Measurements from ENCODE around the gene CAMTA2. TPM values are rescaled to one million over a fixed set of nuclear protein-coding genes. Genes with fewer than 3 reads are reported as not detected.
"Not testable (repeated sequence)": the region's sequence is repeated elsewhere in the genome, so short reads cannot be mapped to it uniquely, and the experiment has no call there.

Gene CAMTA2
- polyA plus RNA-seq, 3 donors = 18.9 to 22.5 (median 22.3) TPM

DNA sequence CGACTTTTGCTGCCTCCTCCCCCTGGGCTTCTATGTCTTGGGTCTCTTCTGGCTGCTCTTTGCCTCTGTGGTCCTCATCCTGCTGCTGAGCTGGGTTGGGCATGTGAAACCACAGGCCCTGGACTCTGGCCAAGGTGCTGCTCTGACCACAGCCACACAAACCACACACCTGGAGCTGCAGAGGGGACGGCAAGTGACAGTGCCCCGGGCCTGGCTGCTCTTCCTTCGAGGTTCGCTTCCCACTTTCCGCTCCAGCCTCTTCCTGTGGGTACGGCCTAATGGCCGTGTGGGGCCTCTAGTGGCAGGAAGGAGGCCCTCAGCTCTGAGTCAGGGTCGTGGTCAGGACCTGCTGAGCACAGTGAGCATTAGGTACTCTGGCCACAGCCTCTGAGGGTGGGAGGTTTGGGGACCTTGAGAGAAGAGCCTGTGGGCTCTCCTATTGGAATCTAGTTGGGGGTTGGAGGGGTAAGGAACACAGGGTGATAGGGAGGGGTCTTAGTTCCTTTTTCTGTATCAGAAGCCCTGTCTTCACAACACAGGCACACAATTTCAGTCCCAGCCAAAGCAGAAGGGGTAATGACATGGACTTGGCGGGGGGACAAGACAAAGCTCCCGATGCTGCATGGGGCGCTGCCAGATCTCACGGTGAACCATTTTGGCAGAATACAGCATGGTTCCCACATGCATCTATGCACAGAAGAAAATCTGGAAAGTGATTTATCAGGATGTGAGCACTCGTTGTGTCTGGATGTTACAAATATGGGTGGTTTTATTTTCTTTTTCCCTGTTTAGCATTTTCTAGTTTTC is 53.1 kb downstream of the CAMTA2 start:
- DNase-seq (ENCODE audit: low read depth in 3 of 3, low spot score in 2 of 3) = no peak

DNA sequence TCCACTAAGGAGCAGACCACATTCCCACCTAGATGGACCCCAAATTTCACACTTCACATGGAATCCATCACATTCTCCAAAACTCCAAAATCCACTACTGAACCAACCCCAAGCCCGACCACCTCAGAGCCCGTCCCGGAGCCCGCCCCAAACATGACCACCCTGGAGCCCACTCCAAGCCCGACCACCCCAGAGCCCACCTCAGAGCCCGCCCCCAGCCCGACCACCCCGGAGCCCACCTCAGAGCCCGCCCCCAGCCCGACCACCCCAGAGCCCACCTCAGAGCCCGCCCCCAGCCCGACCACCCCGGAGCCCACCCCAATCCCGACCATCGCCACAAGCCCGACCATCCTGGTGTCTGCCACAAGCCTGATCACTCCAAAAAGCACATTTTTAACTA is 53.8 kb downstream of the CAMTA2 start:
- no peak for DNase-seq (ENCODE audit: low read depth in 3 of 3, low spot score in 2 of 3)

DNA sequence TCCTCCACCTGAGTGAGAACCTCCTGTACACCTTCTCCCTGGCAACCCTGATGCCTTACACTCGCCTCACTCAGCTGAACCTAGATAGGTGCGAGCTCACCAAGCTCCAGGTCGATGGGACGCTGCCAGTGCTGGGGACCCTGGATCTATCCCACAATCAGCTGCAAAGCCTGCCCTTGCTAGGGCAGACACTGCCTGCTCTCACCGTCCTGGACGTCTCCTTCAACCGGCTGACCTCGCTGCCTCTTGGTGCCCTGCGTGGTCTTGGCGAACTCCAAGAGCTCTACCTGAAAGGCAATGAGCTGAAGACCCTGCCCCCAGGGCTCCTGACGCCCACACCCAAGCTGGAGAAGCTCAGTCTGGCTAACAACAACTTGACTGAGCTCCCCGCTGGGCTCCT is 54.7 kb downstream of the CAMTA2 start:
- DNase-seq (ENCODE audit: low read depth in 3 of 3, low spot score in 2 of 3) = no peak

DNA sequence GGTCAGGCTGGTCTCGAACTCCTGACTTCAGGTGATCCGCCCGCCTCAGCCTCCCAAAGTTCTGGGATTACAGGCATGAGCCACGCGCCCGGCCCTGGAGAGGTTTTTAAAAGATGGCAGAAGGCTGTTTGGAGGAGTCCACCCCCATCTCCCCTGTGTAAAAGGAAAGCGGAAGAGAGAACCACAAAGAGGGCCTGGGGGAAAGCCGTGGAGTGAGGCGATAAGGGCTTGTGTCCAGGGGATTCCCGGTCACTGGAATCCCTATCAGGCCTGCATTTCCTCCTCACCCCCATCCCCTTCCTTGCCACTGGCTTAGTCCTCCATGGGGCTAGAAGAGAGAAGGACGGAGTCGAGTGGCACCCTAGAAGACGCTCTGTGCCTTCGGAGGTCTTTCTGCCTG is 55.5 kb downstream of the CAMTA2 start, which contains the start of gene GP1BA:
TSS of gene GP1BA (plus strand) at position 315 of the 400 bp plus-strand sequence. CDS start 328 bp downstream, outside the sequence.
- DNase-seq (ENCODE audit: low read depth in 3 of 3, low spot score in 2 of 3) = no peak

DNA sequence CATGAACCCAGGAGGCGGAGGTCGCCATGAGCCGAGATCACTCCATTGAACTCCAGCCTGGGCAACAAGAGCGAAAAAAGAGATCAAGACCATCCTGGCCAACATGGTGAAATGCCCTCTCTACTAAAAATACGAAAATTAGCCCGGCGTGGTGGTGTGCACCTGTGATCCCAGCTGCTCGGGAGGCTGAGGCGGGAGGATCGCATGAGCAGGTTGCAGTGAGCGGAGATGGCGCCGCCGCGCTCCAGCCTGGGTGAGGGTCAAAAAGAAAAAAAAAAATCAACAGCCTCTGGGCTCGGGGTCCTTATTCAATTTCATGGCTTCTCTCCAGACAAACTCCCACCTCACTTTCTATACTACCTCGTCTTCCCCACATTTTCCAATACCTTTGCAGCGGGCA is 58.6 kb downstream of the CAMTA2 start:
- DNase-seq (ENCODE audit: low read depth in 3 of 3, low spot score in 2 of 3) = no peak

DNA sequence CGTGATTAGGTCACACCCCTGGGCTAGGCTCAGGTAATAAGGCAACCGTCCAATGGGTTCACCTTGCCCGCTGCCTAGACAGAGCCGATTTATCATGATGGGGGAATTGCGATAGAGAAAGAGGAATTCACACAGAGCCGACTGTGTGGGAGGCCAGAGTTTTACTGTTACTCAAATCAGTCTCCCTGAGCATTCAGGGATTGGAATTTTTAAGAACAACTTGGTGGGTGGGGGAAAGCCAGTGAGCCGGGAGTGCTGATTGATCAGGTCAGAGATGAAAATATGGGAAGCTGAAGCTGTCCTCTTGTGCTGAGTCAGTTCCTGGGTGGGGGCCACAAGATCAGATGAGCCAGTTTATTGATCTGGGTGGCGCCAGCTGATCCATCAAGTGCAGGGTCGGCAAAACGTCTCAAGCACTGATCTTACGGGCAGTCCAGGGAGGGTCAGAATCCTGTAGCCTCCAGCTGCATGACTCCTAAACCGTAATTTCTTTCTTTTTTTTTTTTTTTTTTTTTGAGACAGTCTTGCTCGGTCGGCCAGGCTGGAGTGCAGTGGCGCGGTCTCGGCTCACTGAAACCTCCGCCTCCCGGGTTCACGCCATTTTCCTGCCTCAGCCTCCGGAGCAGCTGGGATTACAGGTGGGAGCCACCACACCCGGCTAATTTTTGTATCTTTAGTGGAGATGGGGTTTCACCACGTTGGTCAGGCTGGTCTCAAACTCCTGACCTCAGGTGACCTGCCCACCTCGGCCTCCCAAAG is 60.7 kb downstream of the CAMTA2 start:
- not testable (repeated sequence) for DNase-seq (ENCODE audit: low read depth in 3 of 3, low spot score in 2 of 3)

DNA sequence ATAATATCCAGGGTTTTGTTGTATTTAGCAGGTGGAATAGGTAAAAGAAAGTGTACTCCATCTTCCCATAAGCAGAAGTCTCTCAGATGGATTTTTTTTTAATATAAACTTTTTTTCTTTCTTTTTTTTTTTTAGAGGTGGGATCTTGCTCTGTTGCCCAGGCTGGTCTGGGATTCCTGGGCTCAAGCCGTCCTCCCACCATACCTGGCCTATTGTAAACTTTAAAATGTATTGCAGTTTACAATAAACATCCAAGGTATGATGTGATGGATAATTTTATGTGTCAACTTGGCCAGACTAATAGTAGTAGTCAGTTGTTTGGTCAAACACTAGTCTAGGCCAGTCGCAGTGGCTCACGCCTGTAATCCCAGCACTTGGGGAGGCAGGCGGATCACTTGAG is 66.2 kb downstream of the CAMTA2 start:
- DNase-seq (ENCODE audit: low read depth in 3 of 3, low spot score in 2 of 3) = no peak

DNA sequence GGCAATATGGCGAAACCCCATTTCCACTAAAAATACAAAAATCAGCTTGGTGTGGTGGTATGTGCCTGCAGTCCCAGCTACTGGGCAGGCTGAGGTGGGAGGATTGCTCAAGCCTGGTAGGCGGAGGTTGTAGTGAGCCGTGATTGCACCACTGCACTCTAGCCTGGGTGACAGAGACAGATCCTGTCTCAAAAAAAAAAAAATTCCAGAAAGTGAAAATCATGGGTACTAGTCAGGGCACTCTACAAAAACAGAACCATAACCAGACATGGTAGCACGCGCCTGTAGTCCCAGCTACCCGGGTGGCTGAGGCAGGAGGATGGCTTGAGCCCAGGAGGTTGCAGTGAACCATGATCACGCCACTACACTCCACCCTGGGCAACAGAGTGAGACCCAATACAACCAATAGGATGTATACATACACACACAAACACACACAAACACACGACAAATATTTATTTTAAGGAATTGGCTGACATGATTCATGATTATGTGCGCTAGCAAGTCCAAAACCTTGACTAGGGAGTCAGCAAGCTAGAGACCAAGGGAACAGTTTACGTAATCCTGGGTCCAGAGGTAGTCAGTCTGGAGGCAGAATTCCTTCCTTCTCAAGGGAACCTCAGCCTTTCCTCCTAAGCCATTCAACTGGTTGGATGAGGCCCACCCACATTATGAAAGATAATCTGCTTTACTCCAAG is 67.0 kb downstream of the CAMTA2 start:
- DNase-seq (ENCODE audit: low read depth in 3 of 3, low spot score in 2 of 3) = no peak

DNA sequence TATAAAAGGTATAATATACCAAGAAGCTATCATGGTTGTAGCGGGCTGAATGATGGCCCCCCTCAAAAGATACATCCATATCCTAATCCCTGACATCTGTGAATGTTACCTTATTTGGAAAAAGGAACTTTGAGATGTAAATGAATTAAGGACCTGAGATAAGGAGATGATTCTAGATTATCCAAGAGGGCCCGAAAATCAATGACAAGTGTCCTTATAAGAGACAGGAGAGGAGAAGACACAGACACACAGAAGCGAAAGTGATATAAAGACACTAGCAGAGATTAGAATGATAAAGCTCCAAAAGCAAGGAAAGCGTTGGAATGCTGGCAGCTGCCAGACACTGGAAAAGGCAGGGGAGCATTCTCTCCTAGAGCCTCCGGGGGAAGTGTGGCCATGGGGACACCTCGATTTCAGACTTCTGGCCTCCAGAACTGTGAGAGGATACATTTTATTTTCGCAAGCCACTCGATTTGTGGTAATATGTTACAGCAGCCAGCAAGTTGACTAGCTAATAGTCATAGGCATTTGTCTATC is 67.9 kb downstream of the CAMTA2 start:
- no peak for DNase-seq (ENCODE audit: low read depth in 3 of 3, low spot score in 2 of 3)

Other genes with a start within 250 kb of the CAMTA2 start
- under 1 TPM; 0.42 to 0.54 (median 0.47) TPM for gene ZMYND15, start 247.8 kb downstream of the CAMTA2 start, polyA plus RNA-seq (ENCODE audit: insufficient read length in 3 of 3)
- 10 to 100 TPM; 11.0 to 13.8 (median 11.5) TPM for gene CXCL16, start 247.7 kb downstream of the CAMTA2 start, polyA plus RNA-seq (ENCODE audit: insufficient read length in 3 of 3)
- gene TM4SF5, start 215.8 kb downstream of the CAMTA2 start, polyA plus RNA-seq (ENCODE audit: insufficient read length in 3 of 3) = 1 to 10 TPM in 2 of 3 donors, under 1 TPM in 1; 0.69 to 1.5 (median 1.4) TPM
- gene VMO1, start 201.3 kb downstream of the CAMTA2 start, polyA plus RNA-seq (ENCODE audit: insufficient read length in 3 of 3) = under 1 TPM; 0.33 to 0.61 (median 0.39) TPM
- 1 to 10 TPM; 3.8 to 5.4 (median 4.1) TPM for gene GLTPD2, start 198.7 kb downstream of the CAMTA2 start, polyA plus RNA-seq (ENCODE audit: insufficient read length in 3 of 3)
- gene PSMB6, start 191.5 kb downstream of the CAMTA2 start, polyA plus RNA-seq (ENCODE audit: insufficient read length in 3 of 3) = 100 to 1,000 TPM; 135 to 147 (median 142) TPM
- gene PLD2, start 180.5 kb downstream of the CAMTA2 start, polyA plus RNA-seq (ENCODE audit: insufficient read length in 3 of 3) = 10 to 100 TPM; 30.7 to 35.9 (median 31.9) TPM
- gene MINK1, start 154.3 kb downstream of the CAMTA2 start, polyA plus RNA-seq (ENCODE audit: insufficient read length in 3 of 3) = 10 to 100 TPM; 51.6 to 60.6 (median 52.2) TPM
- 1 to 10 TPM; 1.2 to 1.4 (median 1.2) TPM for gene C17orf107, start 88.1 kb downstream of the CAMTA2 start, polyA plus RNA-seq (ENCODE audit: insufficient read length in 3 of 3)
- gene CHRNE, start 84.6 kb downstream of the CAMTA2 start, polyA plus RNA-seq (ENCODE audit: insufficient read length in 3 of 3) = 1 to 10 TPM; 1.0 to 1.4 (median 1.1) TPM
- gene GP1BA, start 55.4 kb downstream of the CAMTA2 start, polyA plus RNA-seq (ENCODE audit: insufficient read length in 3 of 3) = 1 to 10 TPM; 1.6 to 2.9 (median 2.4) TPM
- 10 to 100 TPM; 66.8 to 79.5 (median 71.7) TPM for gene SLC25A11, start 47.6 kb downstream of the CAMTA2 start, polyA plus RNA-seq (ENCODE audit: insufficient read length in 3 of 3)
- 100 to 1,000 TPM; 136 to 139 (median 137) TPM for gene RNF167, start 47.4 kb downstream of the CAMTA2 start, polyA plus RNA-seq (ENCODE audit: insufficient read length in 3 of 3)
- gene PFN1, start 39.1 kb downstream of the CAMTA2 start, polyA plus RNA-seq (ENCODE audit: insufficient read length in 3 of 3) = 100 to 1,000 TPM; 296 to 397 (median 351) TPM
- gene ENO3, start 36.6 kb downstream of the CAMTA2 start, polyA plus RNA-seq (ENCODE audit: insufficient read length in 3 of 3) = 10 to 100 TPM; 16.0 to 22.9 (median 16.7) TPM
- gene SPAG7, start 19.9 kb downstream of the CAMTA2 start, polyA plus RNA-seq (ENCODE audit: insufficient read length in 3 of 3) = 100 to 1,000 TPM; 103 to 107 (median 104) TPM
- gene INCA1, start 9.8 kb upstream of the CAMTA2 start, polyA plus RNA-seq (ENCODE audit: insufficient read length in 3 of 3) = 1 to 10 TPM; 6.0 to 7.8 (median 6.6) TPM
- gene KIF1C, start 10.3 kb upstream of the CAMTA2 start, polyA plus RNA-seq (ENCODE audit: insufficient read length in 3 of 3) = 10 to 100 TPM; 76.2 to 94.4 (median 92.0) TPM
- under 1 TPM; 0.15 to 0.25 (median 0.19) TPM for gene SLC52A1, start 47.8 kb upstream of the CAMTA2 start, polyA plus RNA-seq (ENCODE audit: insufficient read length in 3 of 3)
- gene ZFP3, start 90.8 kb upstream of the CAMTA2 start, polyA plus RNA-seq (ENCODE audit: insufficient read length in 3 of 3) = 10 to 100 TPM; 14.1 to 16.1 (median 15.2) TPM
- gene ZNF232, start 124.2 kb upstream of the CAMTA2 start, polyA plus RNA-seq (ENCODE audit: insufficient read length in 3 of 3) = 10 to 100 TPM; 21.1 to 25.2 (median 21.5) TPM
- 1 to 10 TPM; 2.0 to 2.8 (median 2.8) TPM for gene USP6, start 128.4 kb upstream of the CAMTA2 start, polyA plus RNA-seq (ENCODE audit: insufficient read length in 3 of 3)
- 10 to 100 TPM; 19.0 to 20.4 (median 20.2) TPM for gene ZNF594, start 204.2 kb upstream of the CAMTA2 start, polyA plus RNA-seq (ENCODE audit: insufficient read length in 3 of 3)
- gene SCIMP, start 247.2 kb upstream of the CAMTA2 start, polyA plus RNA-seq (ENCODE audit: insufficient read length in 3 of 3) = 1 to 10 TPM in 2 of 3 donors, under 1 TPM in 1; 0.83 to 1.1 (median 1.0) TPM